ENCODE results near the gene RNF5. TPM values are rescaled to one million over a fixed set of nuclear protein-coding genes. Genes with fewer than 3 reads are reported as not detected.

Gene RNF5
- total RNA-seq, 1 donor from 2014 or later = 79.9 TPM

- no peak overlapping the region for H3K4me3 ChIP-seq (ENCODE audit: low read depth, low read length)
- no peak for DNase-seq (ENCODE audit: low read depth)
- no peak for TF ChIP-seq CTCF (conservative IDR thresholded peaks at IDR 0.05; ENCODE audit: low read depth, low read length)
Observed at GRCh38 chr6:32215617-32216016, 37.4 kb downstream of the RNF5 start.

- TF ChIP-seq CTCF (conservative IDR thresholded peaks at IDR 0.05; ENCODE audit: low read depth, low read length) = no peak
- no peak for DNase-seq (ENCODE audit: low read depth)
- H3K4me3 ChIP-seq (ENCODE audit: low read depth, low read length) = no peak overlapping the region
Observed at GRCh38 chr6:32216285-32216684, 38.1 kb downstream of the RNF5 start.

GRCh38 chr6:32216998-32217397, 38.8 kb downstream of the RNF5 start:
- no peak for DNase-seq (ENCODE audit: low read depth)
- TF ChIP-seq CTCF (conservative IDR thresholded peaks at IDR 0.05; ENCODE audit: low read depth, low read length) = no peak
- H3K4me3 ChIP-seq (ENCODE audit: low read depth, low read length) = no peak overlapping the region

- TF ChIP-seq CTCF (conservative IDR thresholded peaks at IDR 0.05; ENCODE audit: low read depth, low read length) = no peak
- no peak for DNase-seq (ENCODE audit: low read depth)
- no peak overlapping the region for H3K4me3 ChIP-seq (ENCODE audit: low read depth, low read length)
Observed at GRCh38 chr6:32218167-32218566, 40.0 kb downstream of the RNF5 start.

- no peak for TF ChIP-seq CTCF (conservative IDR thresholded peaks at IDR 0.05; ENCODE audit: low read depth, low read length)
- H3K4me3 ChIP-seq (ENCODE audit: low read depth, low read length) = no peak overlapping the region
- DNase-seq (ENCODE audit: low read depth) = no peak
Observed at GRCh38 chr6:32220021-32220420, 41.8 kb downstream of the RNF5 start.

- TF ChIP-seq CTCF (conservative IDR thresholded peaks at IDR 0.05; ENCODE audit: low read depth, low read length) = no peak
- H3K4me3 ChIP-seq (ENCODE audit: low read depth, low read length) = no peak overlapping the region
- DNase-seq (ENCODE audit: low read depth) = no peak
Observed at GRCh38 chr6:32222333-32223230, 44.4 kb downstream of the RNF5 start.
